NT2/D1 (cell line): ENCODE data around the gene RFTN1.

Source experiments
- DNase-seq: peaks from one replicate; pipeline ENCODE4 v3.0.0-alpha.2; 2011; ENCODE audit warnings: low read depth, low spot score
- H3K27me3 ChIP-seq: 2 replicates; pipeline ENCODE4 v1.6.0; 2011; ENCODE audit warnings: mild to moderate bottlenecking; ENCODE audit not compliant: insufficient read length, insufficient read depth
- H3K36me3 ChIP-seq: 2 replicates; pipeline ENCODE4 v1.6.1; 2011; ENCODE audit warnings: mild to moderate bottlenecking, low read length, mixed read lengths; ENCODE audit not compliant: insufficient read depth, insufficient read length
- H3K4me1 ChIP-seq: 2 replicates; pipeline ENCODE4 v1.5.1; 2011; ENCODE audit not compliant: insufficient read depth, insufficient read length
- H3K4me3 ChIP-seq: 2 replicates; pipeline ENCODE4 v1.5.1; 2011; ENCODE audit warnings: low read depth; ENCODE audit not compliant: insufficient read length
- H3K9ac ChIP-seq: 2 replicates; pipeline ENCODE4 v1.6.0; 2011; ENCODE audit warnings: low read depth; ENCODE audit not compliant: insufficient read length
- H3K9me3 ChIP-seq: 2 replicates; pipeline ENCODE4 v1.5.1; 2011; ENCODE audit warnings: mild to moderate bottlenecking, low read length; ENCODE audit not compliant: insufficient read depth
- SUZ12 ChIP-seq: IDR thresholded peaks from 2 replicates; pipeline ENCODE4 v1.6.1; 2011; ENCODE audit not compliant: insufficient read length, insufficient read depth; ENCODE audit errors: extremely low read depth
- YY1 ChIP-seq: IDR thresholded peaks from 2 replicates; pipeline ENCODE4 v1.6.1; 2011; ENCODE audit not compliant: insufficient read length, insufficient read depth
- ZNF274 ChIP-seq: IDR thresholded peaks from 2 replicates; pipeline ENCODE4 v1.6.1; 2011; ENCODE audit warnings: mild to moderate bottlenecking, low read depth, low read length

The RFTN1 gene

DNA sequence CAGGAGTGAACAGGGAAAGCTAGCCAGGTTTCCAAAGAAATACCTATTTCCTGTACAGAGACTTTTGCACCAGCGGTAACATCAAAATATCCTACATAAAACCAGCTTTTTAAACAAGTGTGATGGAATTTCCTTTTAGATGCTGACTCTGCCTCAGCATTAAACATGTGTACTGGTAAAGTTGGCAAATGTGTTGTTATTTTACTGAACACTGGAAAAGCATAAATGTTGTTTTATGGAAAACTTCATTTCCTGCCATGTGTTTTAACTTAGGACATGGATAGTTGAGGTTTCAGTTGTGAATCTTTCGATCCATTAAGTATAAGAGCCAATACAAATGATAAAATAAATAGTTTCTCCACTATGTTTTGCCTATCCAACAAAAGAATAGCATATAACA is 232.8 kb downstream of the RFTN1 start:
- TF ChIP-seq YY1 = no peak
- no peak for TF ChIP-seq ZNF274
- TF ChIP-seq SUZ12 = no peak
- Histone ChIP-seq H3K4me3 (no peak overlapping the region), H3K4me1 (no peaks in the 10 kb centered on the region), H3K36me3 (peaks cover 48% of the 10 kb centered on the region), H3K27me3 (no peaks in the 10 kb centered on the region), H3K9me3 (no peaks in the 10 kb centered on the region), H3K9ac (no peak overlapping the region)
- no peak for DNase-seq

- Histone ChIP-seq H3K4me3 (no peak overlapping the region), H3K9me3 (no peaks in the 10 kb centered on the region), H3K27me3 (no peaks in the 10 kb centered on the region), H3K9ac (no peak overlapping the region), H3K4me1 (no peaks in the 10 kb centered on the region), H3K36me3 (peaks cover 59% of the 10 kb centered on the region)
- TF ChIP-seq ZNF274 = no peak
- no peak for TF ChIP-seq YY1
- TF ChIP-seq SUZ12 = no peak
- DNase-seq = no peak
Measured at GRCh38 chr3:16279010-16279801, 234.3 kb downstream of the RFTN1 start.

DNA sequence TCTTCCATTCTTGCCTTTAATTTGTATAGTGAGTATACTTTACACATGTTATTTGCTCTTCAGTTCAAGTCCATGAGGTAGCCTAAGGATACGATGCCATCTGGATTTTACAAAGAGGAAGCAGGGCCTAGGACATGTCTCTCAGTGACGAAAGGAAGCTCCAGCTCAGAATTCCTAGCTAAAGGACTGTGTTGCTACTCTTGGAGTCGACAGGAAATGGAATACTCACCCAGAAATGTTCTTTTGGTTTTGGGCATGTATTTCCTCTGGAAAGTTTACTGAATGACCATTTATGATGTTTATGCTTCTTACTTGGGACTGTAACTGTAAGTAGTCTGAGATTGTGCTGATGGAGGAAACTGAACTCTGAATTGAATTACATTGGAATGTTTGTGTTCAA is 236.0 kb downstream of the RFTN1 start:
- TF ChIP-seq SUZ12 (no peak), YY1 (no peak), ZNF274 (no peak)
- no peaks in the 10 kb centered on the region for H3K4me1 ChIP-seq
- no peak for DNase-seq
- H3K4me3 ChIP-seq = no peak overlapping the region
- no peaks in the 10 kb centered on the region for H3K9me3 ChIP-seq
- H3K27me3 ChIP-seq = no peaks in the 10 kb centered on the region
- peaks cover 59% of the 10 kb centered on the region for H3K36me3 ChIP-seq
- no peak overlapping the region for H3K9ac ChIP-seq

- Histone ChIP-seq H3K4me3 (no peak overlapping the region), H3K4me1 (no peaks in the 10 kb centered on the region), H3K27me3 (no peaks in the 10 kb centered on the region), H3K9me3 (no peaks in the 10 kb centered on the region), H3K9ac (no peak overlapping the region), H3K36me3 (peaks cover 76% of the 10 kb centered on the region)
- TF ChIP-seq ZNF274 = no peak
- TF ChIP-seq SUZ12 = no peak
- no peak for TF ChIP-seq YY1
- DNase-seq = no peak
Measured at GRCh38 chr3:16273867-16274266, 239.6 kb downstream of the RFTN1 start.

GRCh38 chr3:16272588-16272987 is 240.9 kb downstream of the RFTN1 start:
- no peak for DNase-seq
- no peaks in the 10 kb centered on the region for H3K9me3 ChIP-seq
- no peak overlapping the region for H3K4me3 ChIP-seq
- H3K36me3 ChIP-seq = peaks cover 69% of the 10 kb centered on the region
- H3K27me3 ChIP-seq = no peaks in the 10 kb centered on the region
- H3K9ac ChIP-seq = no peak overlapping the region
- no peak for TF ChIP-seq YY1
- no peak for TF ChIP-seq SUZ12
- TF ChIP-seq ZNF274 = no peak
- no peaks in the 10 kb centered on the region for H3K4me1 ChIP-seq

DNA sequence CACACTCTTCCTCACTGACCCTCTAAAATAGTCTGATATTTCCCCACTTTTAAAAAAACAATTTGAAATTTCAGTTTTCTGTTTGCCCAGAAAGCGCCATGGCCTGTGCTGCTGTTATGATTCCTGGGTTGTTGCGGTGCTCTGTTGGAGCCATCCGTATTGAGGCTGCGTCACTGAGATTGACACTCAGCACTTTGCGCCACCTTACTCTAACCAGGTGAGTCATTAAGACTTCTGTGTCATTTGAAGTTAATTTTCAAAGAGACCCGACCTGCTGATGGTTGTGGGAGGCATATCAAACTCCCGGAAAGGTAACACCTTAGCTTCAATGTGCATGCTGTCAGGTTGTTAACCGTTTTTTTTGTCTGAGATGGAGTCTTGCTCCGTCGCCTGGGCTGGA is 242.6 kb downstream of the RFTN1 start:
- H3K9me3 ChIP-seq = no peaks in the 10 kb centered on the region
- no peaks in the 10 kb centered on the region for H3K27me3 ChIP-seq
- no peak overlapping the region for H3K4me3 ChIP-seq
- H3K9ac ChIP-seq = no peak overlapping the region
- no peaks in the 10 kb centered on the region for H3K4me1 ChIP-seq
- TF ChIP-seq YY1 (no peak), SUZ12 (no peak), ZNF274 (no peak)
- no peak for DNase-seq
- peaks cover 61% of the 10 kb centered on the region for H3K36me3 ChIP-seq

- no peaks in the 10 kb centered on the region for H3K9me3 ChIP-seq
- H3K36me3 ChIP-seq = peaks cover 44% of the 10 kb centered on the region
- no peaks in the 10 kb centered on the region for H3K4me1 ChIP-seq
- H3K9ac ChIP-seq = no peak overlapping the region
- no peaks in the 10 kb centered on the region for H3K27me3 ChIP-seq
- TF ChIP-seq ZNF274 (no peak), SUZ12 (no peak), YY1 (no peak)
- H3K4me3 ChIP-seq = no peak overlapping the region
- DNase-seq = no peak
Measured at GRCh38 chr3:16266714-16267113, 246.8 kb downstream of the RFTN1 start.
